OCI-LY7 (cell line): ENCODE measurements around the gene HSPB7. TPM values are rescaled to one million over a fixed set of nuclear protein-coding genes. Genes with fewer than 3 reads are reported as not detected.
"Not testable (repeated sequence)": the region's sequence is repeated elsewhere in the genome, so short reads cannot be mapped to it uniquely, and the experiment has no call there.

Experiments
- BruUV-seq: library from RNA; stranded (reverse); fragments of 400-500 nt; replicated peaks from 2 replicates; lab custom pipeline; 2021; lab: Mats Ljungman, UMichigan
- CTCF ChIA-PET: fragments of 300-600 bp; sonication (Branson Sonifier 250); formaldehyde crosslinking; loops from one replicate; lab custom pipeline; 2022; ENCODE audit warnings: antibody characterized with exemption; ENCODE audit not compliant: unreplicated experiment; lab: Charles Lee
- POLR2A ChIA-PET: fragments of 300-600 bp; sonication (Branson Sonifier 250); formaldehyde crosslinking; loops from one replicate; lab custom pipeline; 2022; ENCODE audit warnings: antibody characterized with exemption; lab: Charles Lee
- DNase-seq: peaks from one replicate; pipeline ENCODE4 v3.0.0-alpha.2; 2015; ENCODE audit warnings: low spot score
- H2AFZ ChIP-seq: fragments of 200-600 bp; sonication (generic), shearing (Covaris generic); 2 replicates; pipeline ENCODE4 v1.6.1; 2014; ENCODE audit warnings: mild to moderate bottlenecking, antibody characterized with exemption, low read length, moderate library complexity
- H3K27ac ChIP-seq: fragments of 200-600 bp; sonication (generic); 2 replicates; pipeline ENCODE4 v1.5.1; 2014; ENCODE audit warnings: mixed run types, low read depth, mild to moderate bottlenecking, moderate library complexity, low read length, inconsistent platforms; ENCODE audit not compliant: poor library complexity, severe bottlenecking
- H3K36me3 ChIP-seq: fragments of 200-600 bp; sonication (generic); 2 replicates; pipeline ENCODE4 v1.6.1; 2014; ENCODE audit warnings: mild to moderate bottlenecking, antibody characterized with exemption, low read length, moderate library complexity, mixed read lengths; ENCODE audit not compliant: insufficient read depth
- H3K4me1 ChIP-seq: fragments of 200-600 bp; sonication (generic); 2 replicates; pipeline ENCODE4 v1.5.1; 2014; ENCODE audit warnings: mild to moderate bottlenecking, low read length; ENCODE audit not compliant: insufficient read depth, poor library complexity, severe bottlenecking
- H3K4me2 ChIP-seq: fragments of 200-600 bp; sonication (generic); 2 replicates; pipeline ENCODE4 v1.6.1; 2014; ENCODE audit warnings: mild to moderate bottlenecking, low read length
- H3K4me3 ChIP-seq: fragments of 200-600 bp; sonication (generic); 2 replicates; pipeline ENCODE4 v1.5.1; 2014; ENCODE audit warnings: mild to moderate bottlenecking, low read depth, low read length; ENCODE audit not compliant: poor library complexity, severe bottlenecking
- H3K79me2 ChIP-seq: fragments of 200-600 bp; sonication (generic); 2 replicates; pipeline ENCODE4 v1.6.1; 2016; ENCODE audit warnings: low read depth, mild to moderate bottlenecking, low read length, moderate library complexity, mixed read lengths; ENCODE audit not compliant: insufficient read depth
- H3K9me2 ChIP-seq: fragments of 200-600 bp; sonication (generic); 2 replicates; pipeline ENCODE4 v1.6.1; 2016; ENCODE audit warnings: mild to moderate bottlenecking, low read length, mixed read lengths; ENCODE audit not compliant: insufficient read depth
- H3K9me3 ChIP-seq: fragments of 200-600 bp; sonication (generic); 2 replicates; pipeline ENCODE4 v1.6.1; 2014; ENCODE audit warnings: mild to moderate bottlenecking, mixed run types, low read length, mixed read lengths
- H4K20me1 ChIP-seq: fragments of 200-600 bp; sonication (generic); 2 replicates; pipeline ENCODE4 v1.6.1; 2014; ENCODE audit warnings: mild to moderate bottlenecking, antibody characterized with exemption, low read length, moderate library complexity, mixed read lengths; ENCODE audit not compliant: insufficient read depth
- CTCF ChIP-seq: fragments of 200-600 bp; sonication (generic); conservative IDR thresholded peaks from 2 replicates; pipeline ENCODE4 v1.5.1; 2014; ENCODE audit warnings: mild to moderate bottlenecking, antibody characterized with exemption, low read length, moderate library complexity, mixed read lengths
- EZH2phosphoT487 ChIP-seq: fragments of 200-600 bp; sonication (generic); IDR thresholded peaks from 2 replicates; pipeline ENCODE4 v1.6.1; 2018; ENCODE audit warnings: low read depth, borderline replicate concordance, mild to moderate bottlenecking, mixed run types, antibody characterized with exemption, low read length, moderate library complexity, mixed read lengths
- intact Hi-C: fragments of 100-400 bp; cut with micrococcal nuclease; formaldehyde crosslinking; loops from one replicate; pipeline ENCODE4 v1.10.0; 2022; ENCODE audit not compliant: unreplicated experiment
- total RNA-seq, 2 experiments: library from RNA; depleted of rRNA in 1 of 2; stranded (reverse); fragments of >200 nt in 1 of 2; shearing (Covaris generic) in 1 of 2; gene quantifications; 2 replicates each; pipeline ENCODE4 v1.2.3, GENCODE V29; 2014 to 2022

HSPB7 gene
- total RNA-seq, 2 experiments from 2014 or later, result not detected

GRCh38 chr1:16038620-16038912 is 20.7 kb upstream of the HSPB7 start:
- no peak overlapping the region for H3K4me2 ChIP-seq
- no peaks in the 10 kb centered on the region for H3K9me3 ChIP-seq
- no peaks in the 10 kb centered on the region for H3K4me1 ChIP-seq
- H3K9me2 ChIP-seq, result no peaks in the 10 kb centered on the region
- H3K79me2 ChIP-seq, result no peaks in the 10 kb centered on the region
- H3K4me3 ChIP-seq, result no peak overlapping the region
- H2AFZ ChIP-seq, result no peak overlapping the region
- DNase-seq, result no peak
- intact Hi-C loops, result no loop called here
- no peaks in the 10 kb centered on the region for H3K36me3 ChIP-seq
- no TSS peak for BruUV-seq
- CTCF ChIA-PET, result no interaction called here
- POLR2A ChIA-PET, result no interaction called here
- no peak for TF ChIP-seq EZH2phosphoT487
- no peak for TF ChIP-seq CTCF
- H3K27ac ChIP-seq, result no peak overlapping the region
- H4K20me1 ChIP-seq, result no peaks in the 10 kb centered on the region

- POLR2A ChIA-PET, H2AFZ ChIP-seq: not testable (repeated sequence)
Observed at GRCh38 chr1:16036461-16036860, 18.6 kb upstream of the HSPB7 start.

GRCh38 chr1:16033103-16033632 is 15.3 kb upstream of the HSPB7 start:
- H3K4me2 ChIP-seq, DNase-seq, BruUV-seq, POLR2A ChIA-PET, H3K27ac ChIP-seq, H3K9me2 ChIP-seq, H3K9me3 ChIP-seq, H2AFZ ChIP-seq, H3K36me3 ChIP-seq, CTCF ChIA-PET, H3K79me2 ChIP-seq, H4K20me1 ChIP-seq, H3K4me3 ChIP-seq, H3K4me1 ChIP-seq: not testable (repeated sequence)
- intact Hi-C loops, result loop anchor here (2.0 kb wide), 2 partner anchors 24 kb away; no protein-coding TSS in a partner anchor

More at GRCh38 chr1:16036461-16036860, 18.6 kb upstream of the HSPB7 start:
- DNase-seq, BruUV-seq, H4K20me1 ChIP-seq, H3K27ac ChIP-seq, CTCF ChIA-PET, H3K9me3 ChIP-seq, intact Hi-C loops, H3K4me1 ChIP-seq, H3K36me3 ChIP-seq, H3K4me2 ChIP-seq, H3K4me3 ChIP-seq, H3K9me2 ChIP-seq, H3K79me2 ChIP-seq: not testable (repeated sequence)
